K562 (cell line): ENCODE results near the gene SLC5A11. TPM values are rescaled to one million over a fixed set of nuclear protein-coding genes. Genes with fewer than 3 reads are reported as not detected.

Experiments used
- ARNT ChIP-seq, 2 experiments: fragments of 450-650 bp; IDR thresholded peaks; 2 replicates each; pipeline ENCODE4 v1.6.1; 2016; ENCODE audit warnings: mild to moderate bottlenecking in 1 of 2
- BRF1 ChIP-seq: IDR thresholded peaks from 3 replicates; pipeline ENCODE4 v1.6.1; 2011; ENCODE audit warnings: borderline replicate concordance, mild to moderate bottlenecking; ENCODE audit not compliant: insufficient read length; ENCODE audit errors: extremely low read depth
- CTBP1 ChIP-seq: fragments of 450-650 bp; IDR thresholded peaks from 2 replicates; pipeline ENCODE4 v1.6.1; 2016; ENCODE audit warnings: borderline replicate concordance
- HDAC6 ChIP-seq: IDR thresholded peaks from 2 replicates; pipeline ENCODE4 v1.6.1; 2012; ENCODE audit warnings: low read depth, mild to moderate bottlenecking, control low read depth, inconsistent platforms, low read length, moderate library complexity
- HEY1 ChIP-seq: fragments of 250-450 bp; sonication (Bioruptor Pico); IDR thresholded peaks from 2 replicates; pipeline ENCODE4 v1.5.0; 2020; ENCODE audit warnings: mild to moderate bottlenecking, moderate library complexity, borderline replicate concordance
- HNRNPH1 ChIP-seq: fragments of 200-400 bp; formaldehyde crosslinking; optimal IDR thresholded peaks from 2 replicates; pipeline ENCODE3; 2017; ENCODE audit warnings: low read depth, mild to moderate bottlenecking, low read length, moderate library complexity
- MCM7 ChIP-seq, 2 experiments: fragments of 450-650 bp; IDR thresholded peaks; 2 replicates each; pipeline ENCODE4 v1.6.1; 2016 to 2018
- NBN ChIP-seq: fragments of 450-650 bp; IDR thresholded peaks from 2 replicates; pipeline ENCODE4 v1.6.1; 2016; ENCODE audit warnings: low read depth, mild to moderate bottlenecking
- PML ChIP-seq: IDR thresholded peaks from 2 replicates; pipeline ENCODE4 v1.6.1; 2012; ENCODE audit warnings: low read length, inconsistent platforms
- PPARD ChIP-seq: fragments of 250-450 bp; sonication (Bioruptor Pico); IDR thresholded peaks from 2 replicates; pipeline ENCODE4 v1.8.0; 2022; ENCODE audit warnings: inconsistent platforms, mild to moderate bottlenecking, moderate library complexity
- SAFB ChIP-seq: fragments of 200-400 bp; formaldehyde crosslinking; IDR thresholded peaks from 2 replicates; pipeline ENCODE4 v1.6.1; 2017; ENCODE audit warnings: low read depth, low read length, borderline replicate concordance
- SLC30A9 ChIP-seq: fragments of 250-450 bp; sonication (Bioruptor Pico); IDR thresholded peaks from 2 replicates; pipeline ENCODE4 v1.8.0; 2022; ENCODE audit warnings: mild to moderate bottlenecking, moderate library complexity
- TEAD4 ChIP-seq, 2 experiments: sonication (generic) in 1 of 2; formaldehyde crosslinking in 1 of 2; IDR thresholded peaks; 2 replicates each; pipeline versions ENCODE4 v1.6.1 to v1.8.0; 2012 to 2022; ENCODE audit warnings: borderline replicate concordance in 1 of 2, inconsistent platforms in 1 of 2, low read length in 1 of 2, mild to moderate bottlenecking in 1 of 2, missing genetic modification reagents in 1 of 2
- ZBTB12 ChIP-seq: fragments of 250-450 bp; sonication (Bioruptor Pico); IDR thresholded peaks from 2 replicates; pipeline ENCODE4 v1.4.0; 2020
- ZNF217 ChIP-seq: sonication (generic); formaldehyde crosslinking; IDR thresholded peaks from 2 replicates; pipeline ENCODE4 v1.8.0; 2022; ENCODE audit warnings: mild to moderate bottlenecking, missing genetic modification reagents
- ZNF239 ChIP-seq: fragments of 250-450 bp; sonication (Bioruptor Pico); IDR thresholded peaks from 2 replicates; pipeline ENCODE4 v1.4.0; 2020; ENCODE audit warnings: mild to moderate bottlenecking
- ZNF253 ChIP-seq: fragments of 250-450 bp; sonication (Bioruptor Pico); conservative IDR thresholded peaks from 2 replicates; pipeline ENCODE4 v1.6.1; 2021; ENCODE audit warnings: mild to moderate bottlenecking
- ZNF586 ChIP-seq: fragments of 450-650 bp; formaldehyde crosslinking; conservative IDR thresholded peaks from 2 replicates; pipeline ENCODE4 v1.4.0; 2020; ENCODE audit warnings: mild to moderate bottlenecking, moderate library complexity
- ZNF592 ChIP-seq: fragments of 450-650 bp; IDR thresholded peaks from 2 replicates; pipeline ENCODE4 v1.6.1; 2017; ENCODE audit warnings: antibody characterized with exemption, mild to moderate bottlenecking
- polyA plus RNA-seq, 8 experiments: library from polyadenylated mRNA; depleted of rRNA in 4 of 8; stranded (reverse) in 5 of 8; unstranded in 3 of 8; fragments of >200 nt; fragmentation: Nextera tagmentation in 2 of 8; fragmentation: Illumina TruSeq in 1 of 8; extraction: Ambion mirVana in 2 of 8; extraction: Trizol in 1 of 8; gene quantifications; 2 replicates each; pipeline versions ENCODE4 v1.2.1 to v1.2.3, GENCODE V29; 2011 to 2014; ENCODE audit warnings: inconsistent platforms in 1 of 8, missing spikeins in 1 of 8
- total RNA-seq, 7 experiments: library from RNA; depleted of rRNA in 6 of 7; stranded (reverse); fragments of >200 nt in 6 of 7; fragmentation: Illumina TruSeq in 2 of 7; extraction: Trizol in 2 of 7; gene quantifications; 2 replicates each; pipeline versions ENCODE4 v1.2.1 to v1.2.3, GENCODE V29; 2011 to 2021; ENCODE audit warnings: low replicate concordance in 1 of 7
- TF ChIP-seq, protein P1 (sequence below): fragments of 250-450 bp; sonication (Bioruptor Pico); IDR thresholded peaks from 2 replicates; pipeline ENCODE4 v1.8.0; 2021; ENCODE audit warnings: moderate library complexity, mild to moderate bottlenecking, inconsistent platforms
- TF ChIP-seq, protein P2 (sequence below): sonication (generic); formaldehyde crosslinking; IDR thresholded peaks from 2 replicates; pipeline ENCODE4 v1.8.1; 2023; ENCODE audit warnings: mild to moderate bottlenecking, missing genetic modification reagents

Gene SLC5A11
- total and polyA plus RNA-seq, 9 of the 15 experiments (the other 6 are each of a cell fraction or from before 2014, with no cell fraction given): 0.04 to 0.25 (median 0.11) TPM; not detected in 3

GRCh38 chr16:24844101-24845030 is 1.4 kb upstream of the SLC5A11 start (continued):
- TF ChIP-seq ZBTB12 (CRISPR knock-in tag): no peak
- TF ChIP-seq SAFB: no peak
- TF ChIP-seq NBN: peak; percentile 62; the same call in 1 of the 2 replicates
- TF ChIP-seq ZNF592: peak; percentile 61; the same call in 1 of the 2 replicates
- no peak for TF ChIP-seq MCM7 (IDR thresholded peaks at IDR 0.05)
- no peak for TF ChIP-seq ZNF217
- no peak for TF ChIP-seq HEY1 (CRISPR knock-in tag)
- TF ChIP-seq, protein P1, sequence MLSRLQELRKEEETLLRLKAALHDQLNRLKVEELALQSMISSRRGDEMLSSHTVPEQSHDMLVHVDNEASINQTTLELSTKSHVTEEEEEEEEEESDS (CRISPR knock-in tag): no peak
- TF ChIP-seq BRF1: no peak
- peak; percentile 97 for TF ChIP-seq CTBP1
- TF ChIP-seq ZNF586 (CRISPR knock-in tag): no peak
- no peak for TF ChIP-seq ZNF239 (CRISPR knock-in tag)
- TF ChIP-seq PPARD (CRISPR knock-in tag): no peak
- peak; percentile 63 for TF ChIP-seq PML
- TF ChIP-seq ARNT (IDR thresholded peaks at IDR 0.05): peak in 1 of 2 experiments; percentile 74; a peak in 1 of 4 replicates
- TF ChIP-seq HDAC6: no peak
- TF ChIP-seq ZNF253 (CRISPR knock-in tag): no peak
- TF ChIP-seq SLC30A9 (CRISPR knock-in tag): no peak
- TF ChIP-seq HNRNPH1: no peak
- TF ChIP-seq, protein P2, sequence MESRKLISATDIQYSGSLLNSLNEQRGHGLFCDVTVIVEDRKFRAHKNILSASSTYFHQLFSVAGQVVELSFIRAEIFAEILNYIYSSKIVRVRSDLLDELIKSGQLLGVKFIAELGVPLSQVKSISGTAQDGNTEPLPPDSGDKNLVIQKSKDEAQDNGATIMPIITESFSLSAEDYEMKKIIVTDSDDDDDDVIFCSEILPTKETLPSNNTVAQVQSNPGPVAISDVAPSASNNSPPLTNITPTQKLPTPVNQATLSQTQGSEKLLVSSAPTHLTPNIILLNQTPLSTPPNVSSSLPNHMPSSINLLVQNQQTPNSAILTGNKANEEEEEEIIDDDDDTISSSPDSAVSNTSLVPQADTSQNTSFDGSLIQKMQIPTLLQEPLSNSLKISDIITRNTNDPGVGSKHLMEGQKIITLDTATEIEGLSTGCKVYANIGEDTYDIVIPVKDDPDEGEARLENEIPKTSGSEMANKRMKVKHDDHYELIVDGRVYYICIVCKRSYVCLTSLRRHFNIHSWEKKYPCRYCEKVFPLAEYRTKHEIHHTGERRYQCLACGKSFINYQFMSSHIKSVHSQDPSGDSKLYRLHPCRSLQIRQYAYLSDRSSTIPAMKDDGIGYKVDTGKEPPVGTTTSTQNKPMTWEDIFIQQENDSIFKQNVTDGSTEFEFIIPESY (CRISPR knock-in tag): no peak
- TF ChIP-seq TEAD4 (IDR thresholded peaks at IDR 0.05; ENCODE audit: low read length): peak; percentile 84
- no peak for TF ChIP-seq TEAD4 (CRISPR knock-in tag; IDR thresholded peaks at IDR 0.05; ENCODE audit: borderline replicate concordance)
